Testis (tissue), 3 donors: ENCODE data around the gene MYO1F. TPM values are rescaled to one million over a fixed set of nuclear protein-coding genes. Genes with fewer than 3 reads are reported as not detected.

Source experiments
- DNase-seq: peaks from one replicate; pipeline ENCODE4 v3.0.0-alpha.2; 2019
- H3K27ac ChIP-seq, 2 donors: fragments of 200-600 bp; sonication (generic); one replicate each; pipeline ENCODE4 v1.5.1; 2019
- H3K27me3 ChIP-seq: fragments of 200-600 bp; sonication (generic); one replicate; pipeline ENCODE4 v1.5.1; 2019
- H3K36me3 ChIP-seq: fragments of 200-600 bp; sonication (generic); one replicate; pipeline ENCODE4 v1.5.1; 2017; ENCODE audit warnings: low read depth; ENCODE audit errors: missing control alignments
- H3K4me1 ChIP-seq: fragments of 200-600 bp; sonication (generic); one replicate; pipeline ENCODE4 v1.5.1; 2019
- H3K4me3 ChIP-seq, 2 donors: fragments of 200-600 bp; sonication (generic); one replicate each; pipeline ENCODE4 v1.5.1; 2017 to 2019
- H3K9me3 ChIP-seq: fragments of 200-600 bp; sonication (generic); one replicate; pipeline ENCODE4 v1.5.1; 2017
- CTCF ChIP-seq, 3 experiments: fragments of 450-650 bp in 2 of 3; fragments of 200-600 bp in 1 of 3; sonication (generic) in 1 of 3; IDR thresholded peaks; one replicate each; pipeline ENCODE4 v1.5.1; 2016 to 2019; ENCODE audit warnings: antibody characterized with exemption in 3 of 3, mild to moderate bottlenecking in 2 of 3, moderate library complexity in 1 of 3
- POLR2A ChIP-seq: fragments of 450-650 bp; IDR thresholded peaks from one replicate; pipeline ENCODE4 v1.6.1; 2017; ENCODE audit warnings: antibody characterized with exemption, mild to moderate bottlenecking, moderate library complexity
- WGBS, 2 donors: methylation state at CpG; one replicate each; pipeline ENCODE4 v1.1.5; 2018; 5-methylcytosine and 5-hydroxymethylcytosine counted together
- intact Hi-C: fragments of 100-400 bp; cut with DNase I; formaldehyde crosslinking; loops from one replicate; pipeline ENCODE4 v1.15.1; 2023; ENCODE audit warnings: low total_unique reads
- polyA plus RNA-seq: library from polyadenylated mRNA; stranded (reverse); fragments of 350-450 nt; fragmentation: Illumina TruSeq; extraction: RNeasy Lipid Tissue Mini Kit (QIAGEN cat#74804); gene quantifications from one replicate; pipeline ENCODE4 v1.2.3, GENCODE V29; 2014; ENCODE audit warnings: low read depth, low replicate concordance; ENCODE audit not compliant: insufficient read depth
- total RNA-seq, 2 donors: library from RNA; depleted of rRNA; stranded (reverse); fragments of >200 nt; gene quantifications; one replicate each; pipeline ENCODE4 v1.2.3, GENCODE V29; 2016

The MYO1F gene
- total and polyA plus RNA-seq, 3 donors from 2014 or later, result 4.7 to 6.7 (median 5.9) TPM

GRCh38 chr19:8580710-8581281, 3.6 kb upstream of the MYO1F start:
- TF ChIP-seq CTCF (IDR thresholded peaks at IDR 0.05) (peak; percentile 96 to 100 (median 98)), POLR2A (no peak)
- no peaks in the 10 kb centered on the region for H3K27me3 ChIP-seq
- H3K36me3 ChIP-seq, result no peaks in the 10 kb centered on the region
- DNase-seq, result peak; percentile 91
- no peaks in the 10 kb centered on the region for H3K4me1 ChIP-seq
- no peak overlapping the region for H3K4me3 ChIP-seq
- 3 to 7% methylated on average over 15 to 21 of the region's 21 CpGs for WGBS, 2 donors
- H3K27ac ChIP-seq, result no peak overlapping the region
- intact Hi-C loops, result no loop called here
- no peaks in the 10 kb centered on the region for H3K9me3 ChIP-seq

GRCh38 chr19:8578642-8579265, 1.5 kb upstream of the MYO1F start:
- no peak overlapping the region for H3K4me3 ChIP-seq
- H3K27me3 ChIP-seq, result no peaks in the 10 kb centered on the region
- no peak overlapping the region for H3K27ac ChIP-seq
- no peaks in the 10 kb centered on the region for H3K9me3 ChIP-seq
- TF ChIP-seq POLR2A (no peak), CTCF (IDR thresholded peaks at IDR 0.05) (peak; percentile 59 to 95 (median 81))
- DNase-seq, result peak; percentile 89
- H3K36me3 ChIP-seq, result no peaks in the 10 kb centered on the region
- intact Hi-C loops, result no loop called here
- H3K4me1 ChIP-seq, result no peaks in the 10 kb centered on the region
- 18 to 22% methylated on average over 17 of the region's 17 CpGs for WGBS, 2 donors

GRCh38 chr19:8577741-8578140, 499 bp upstream of the MYO1F start:
- TF ChIP-seq CTCF (IDR thresholded peaks at IDR 0.05) (no peak), POLR2A (no peak)
- intact Hi-C loops, result no loop called here
- H3K36me3 ChIP-seq, result no peaks in the 10 kb centered on the region
- 80 to 84% methylated on average over 4 of the region's 4 CpGs for WGBS, 2 donors
- H3K9me3 ChIP-seq, result no peaks in the 10 kb centered on the region
- no peaks in the 10 kb centered on the region for H3K4me1 ChIP-seq
- H3K27me3 ChIP-seq, result no peaks in the 10 kb centered on the region
- H3K27ac ChIP-seq, result no peak overlapping the region
- H3K4me3 ChIP-seq, result no peak overlapping the region
- DNase-seq, result no peak

- WGBS, 2 donors, result 67% methylated on average over 18 to 19 of the region's 19 CpGs
- Histone ChIP-seq H3K36me3 (no peaks in the 10 kb centered on the region), H3K4me1 (no peaks in the 10 kb centered on the region), H3K27me3 (no peaks in the 10 kb centered on the region), H3K9me3 (no peaks in the 10 kb centered on the region), H3K27ac (no peak overlapping the region), H3K4me3 (peak overlapping the region in 1 of 2 donors; percentile 34)
- DNase-seq, result no peak
- TF ChIP-seq POLR2A, result no peak
- no peak for TF ChIP-seq CTCF (IDR thresholded peaks at IDR 0.05)
- intact Hi-C loops, result no loop called here
Measured at GRCh38 chr19:8576273-8576993, 809 bp downstream of the MYO1F start.
